ENCODE measurements around the gene GULP1. TPM values are rescaled to one million over a fixed set of nuclear protein-coding genes. Genes with fewer than 3 reads are reported as not detected.

Gene GULP1
- total and polyA plus RNA-seq, 12 donors = 5.8 to 122 (median 51.5) TPM

GRCh38 chr2:188316342-188316741 lies 24.7 kb downstream of the GULP1 start:
- H3K27ac ChIP-seq = no peak overlapping the region
- no peak for DNase-seq
- intact Hi-C loops (cut with DNase I) = no loop called here
- 94 to 100% (median 96%) methylated on average over 1 of the region's 1 CpG for WGBS, 4 donors
- H3K36me3 ChIP-seq (replicated peaks in 1 of 2) = no peaks in the 10 kb centered on the region
- no peaks in the 10 kb centered on the region for H3K27me3 ChIP-seq
- TF ChIP-seq POLR2A (IDR thresholded peaks at IDR 0.05) = no peak
- TF ChIP-seq CTCF (IDR thresholded peaks at IDR 0.05) = no peak
- H3K4me3 ChIP-seq = no peak overlapping the region
- H3K4me1 ChIP-seq (replicated peaks in 1 of 2) = peaks cover 4 to 5% of the 10 kb centered on the region in 2 donors
- H3K9me3 ChIP-seq (replicated peaks in 1 of 3) = no peaks in the 10 kb centered on the region

GRCh38 chr2:188316791-188317423 lies 25.2 kb downstream of the GULP1 start:
- Histone ChIP-seq H3K4me3 (no peak overlapping the region), H3K27me3 (no peaks in the 10 kb centered on the region), H3K9me3 (replicated peaks in 1 of 3) (no peaks in the 10 kb centered on the region), H3K4me1 (replicated peaks in 1 of 2) (peaks cover 4 to 5% of the 10 kb centered on the region in 2 donors), H3K36me3 (replicated peaks in 1 of 2) (no peaks in the 10 kb centered on the region), H3K27ac (no peak overlapping the region)
- DNase-seq = no peak
- intact Hi-C loops (cut with DNase I) = no loop called here
- TF ChIP-seq CTCF (IDR thresholded peaks at IDR 0.05) (no peak), POLR2A (IDR thresholded peaks at IDR 0.05) (no peak)
- 78 to 91% (median 89%) methylated on average over 4 of the region's 4 CpGs for WGBS, 4 donors

- peaks cover 4 to 18% of the 10 kb centered on the region in 2 donors for H3K4me1 ChIP-seq (replicated peaks in 1 of 2)
- no peaks in the 10 kb centered on the region for H3K27me3 ChIP-seq
- no peak overlapping the region for H3K27ac ChIP-seq
- no peak for TF ChIP-seq POLR2A (IDR thresholded peaks at IDR 0.05)
- TF ChIP-seq CTCF (IDR thresholded peaks at IDR 0.05) = no peak
- 87 to 92% (median 90%) methylated on average over 4 of the region's 4 CpGs for WGBS, 4 donors
- no peak overlapping the region for H3K4me3 ChIP-seq
- intact Hi-C loops (cut with DNase I) = no loop called here
- no peak for DNase-seq
- H3K9me3 ChIP-seq (replicated peaks in 1 of 3) = no peaks in the 10 kb centered on the region
- no peaks in the 10 kb centered on the region for H3K36me3 ChIP-seq (replicated peaks in 1 of 2)
Measured at GRCh38 chr2:188318161-188318749, 26.6 kb downstream of the GULP1 start.

GRCh38 chr2:188319838-188320237 lies 28.2 kb downstream of the GULP1 start:
- no peak overlapping the region for H3K4me3 ChIP-seq
- H3K27ac ChIP-seq = no peak overlapping the region
- intact Hi-C loops (cut with DNase I) = no loop called here
- WGBS, 4 donors = 89 to 100% (median 93%) methylated on average over 1 of the region's 1 CpG
- TF ChIP-seq CTCF (IDR thresholded peaks at IDR 0.05) (no peak), POLR2A (IDR thresholded peaks at IDR 0.05) (no peak)
- DNase-seq = no peak
- H3K9me3 ChIP-seq (replicated peaks in 1 of 3) = no peaks in the 10 kb centered on the region
- no peaks in the 10 kb centered on the region for H3K27me3 ChIP-seq
- peaks cover 4 to 27% of the 10 kb centered on the region in 2 donors for H3K4me1 ChIP-seq (replicated peaks in 1 of 2)
- no peaks in the 10 kb centered on the region for H3K36me3 ChIP-seq (replicated peaks in 1 of 2)

Data from adrenal gland (tissue), 12 donors.